ENCODE data around the gene MAPK1. TPM values are rescaled to one million over a fixed set of nuclear protein-coding genes. Genes with fewer than 3 reads are reported as not detected.
A peak's percentile ranks its signal among the peaks of the same experiment; 100 is the strongest.
"Not testable (repeated sequence)": the region's sequence is repeated elsewhere in the genome, so short reads cannot be mapped to it uniquely, and the experiment has no call there.

The MAPK1 gene
- total RNA-seq, 6 donors from 2014 or later: 50.2 to 180 (median 65.9) TPM

DNA sequence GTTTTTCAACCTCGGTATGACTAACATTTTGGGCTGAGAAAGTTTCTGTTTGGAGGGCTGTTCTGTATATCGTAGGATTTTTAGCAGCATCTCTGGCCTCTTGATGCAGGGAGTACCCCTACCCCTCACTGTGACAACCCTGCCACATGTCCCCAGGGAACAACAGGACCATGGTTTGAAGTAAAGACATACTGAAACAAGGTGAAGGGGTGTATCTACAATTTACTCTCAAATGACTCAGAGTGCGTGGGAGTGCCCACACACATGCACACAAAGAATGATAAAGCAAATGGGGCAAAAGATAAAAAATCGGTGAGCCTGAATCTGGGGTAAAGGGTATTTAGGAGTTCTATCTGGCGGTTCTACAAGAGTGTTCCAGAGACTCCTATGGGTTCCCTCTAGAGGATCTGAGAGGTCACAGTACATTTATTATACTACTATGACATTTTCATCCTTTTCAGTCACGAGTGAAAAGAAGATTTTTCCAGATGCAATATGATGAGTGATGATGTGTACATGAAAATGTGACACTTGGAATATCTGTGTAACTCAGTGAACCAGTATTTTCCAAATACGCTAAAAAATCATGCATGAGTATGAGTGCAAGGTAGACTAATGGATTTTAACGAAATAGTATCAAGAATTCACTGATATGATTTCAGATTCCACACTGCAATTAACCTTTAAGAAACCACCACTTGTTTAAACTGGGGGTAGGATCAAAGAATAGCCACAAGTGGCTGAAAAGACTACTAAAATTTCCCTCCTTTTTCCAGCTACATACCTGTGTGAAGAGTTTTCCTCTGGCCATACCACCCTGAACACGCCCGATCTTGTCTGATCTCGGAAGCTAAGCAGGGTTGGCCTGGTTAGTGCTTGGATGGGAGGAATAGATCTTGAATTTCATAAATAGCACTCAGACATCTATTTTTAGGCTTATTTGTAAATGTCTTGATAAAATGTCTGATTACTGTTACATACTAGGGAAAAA is 75.5 kb downstream of the MAPK1 start:
- Histone ChIP-seq H3K9me3 (no peaks in the 10 kb centered on the region), H3K27ac (no peak overlapping the region), H3K4me3 (no peak overlapping the region), H3K4me1 (peaks cover 0 to 3% (median 0%) of the 10 kb centered on the region in 4 donors), H3K36me3 (peaks cover 0 to 71% (median 35%) of the 10 kb centered on the region in 4 donors), H3K27me3 (no peaks in the 10 kb centered on the region)
- ATAC-seq (ENCODE audit: low FRiP score in 2 of 2) (no peak), DNase-seq (no peak)
- TF ChIP-seq, protein P1, sequence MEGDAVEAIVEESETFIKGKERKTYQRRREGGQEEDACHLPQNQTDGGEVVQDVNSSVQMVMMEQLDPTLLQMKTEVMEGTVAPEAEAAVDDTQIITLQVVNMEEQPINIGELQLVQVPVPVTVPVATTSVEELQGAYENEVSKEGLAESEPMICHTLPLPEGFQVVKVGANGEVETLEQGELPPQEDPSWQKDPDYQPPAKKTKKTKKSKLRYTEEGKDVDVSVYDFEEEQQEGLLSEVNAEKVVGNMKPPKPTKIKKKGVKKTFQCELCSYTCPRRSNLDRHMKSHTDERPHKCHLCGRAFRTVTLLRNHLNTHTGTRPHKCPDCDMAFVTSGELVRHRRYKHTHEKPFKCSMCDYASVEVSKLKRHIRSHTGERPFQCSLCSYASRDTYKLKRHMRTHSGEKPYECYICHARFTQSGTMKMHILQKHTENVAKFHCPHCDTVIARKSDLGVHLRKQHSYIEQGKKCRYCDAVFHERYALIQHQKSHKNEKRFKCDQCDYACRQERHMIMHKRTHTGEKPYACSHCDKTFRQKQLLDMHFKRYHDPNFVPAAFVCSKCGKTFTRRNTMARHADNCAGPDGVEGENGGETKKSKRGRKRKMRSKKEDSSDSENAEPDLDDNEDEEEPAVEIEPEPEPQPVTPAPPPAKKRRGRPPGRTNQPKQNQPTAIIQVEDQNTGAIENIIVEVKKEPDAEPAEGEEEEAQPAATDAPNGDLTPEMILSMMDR (IDR thresholded peaks at IDR 0.05): no peak
- TF ChIP-seq POLR2A (IDR thresholded peaks at IDR 0.05) (no peak), EP300 (IDR thresholded peaks at IDR 0.05) (no peak), POLR2AphosphoS5 (IDR thresholded peaks at IDR 0.05) (no peak)
- WGBS, 2 donors: 83 to 90% methylated on average over 11 of the region's 11 CpGs

DNA sequence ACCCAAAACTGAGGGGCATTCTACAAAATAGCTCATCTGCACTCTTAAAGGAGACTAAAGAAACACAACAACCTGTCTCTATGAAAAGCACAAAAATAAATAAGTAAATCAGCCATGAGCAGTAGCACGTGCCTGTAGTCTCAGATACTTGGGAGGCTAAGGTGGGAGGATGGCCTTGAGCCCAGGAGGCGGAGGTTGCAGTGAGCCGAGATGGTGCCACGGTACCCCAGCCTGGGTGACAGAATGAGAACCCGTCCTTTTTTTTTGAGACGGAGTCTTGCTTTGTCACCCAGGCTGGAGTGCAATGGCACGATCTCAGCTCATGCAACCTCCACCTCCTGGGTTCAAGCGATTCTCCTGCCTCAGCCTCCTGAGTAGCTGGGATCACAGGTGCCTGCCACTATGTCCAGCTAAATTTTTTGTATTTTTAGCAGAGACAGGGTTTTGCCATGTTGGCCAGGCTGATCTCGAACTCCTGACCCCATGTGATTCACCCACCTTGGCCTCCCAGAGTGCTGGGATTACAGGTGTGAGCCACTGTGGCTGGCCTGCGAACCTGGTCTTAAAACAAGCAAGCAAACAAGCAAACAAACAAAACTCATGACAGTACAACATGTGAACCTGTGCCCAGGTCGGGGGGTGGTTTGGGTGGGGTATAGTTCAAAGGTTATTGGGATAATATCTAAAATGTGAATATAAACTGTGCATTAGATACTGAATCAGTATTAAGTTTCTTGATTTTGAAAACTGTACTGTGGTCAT is 76.4 kb downstream of the MAPK1 start:
- WGBS, 2 donors: 97% methylated on average over 11 of the region's 11 CpGs
- not testable (repeated sequence) for H3K4me3 ChIP-seq; H3K27ac ChIP-seq; H3K9me3 ChIP-seq; H3K4me1 ChIP-seq; DNase-seq; H3K27me3 ChIP-seq; ATAC-seq (ENCODE audit: low FRiP score in 2 of 2)
- H3K36me3 ChIP-seq: peaks cover 0 to 68% (median 35%) of the 10 kb centered on the region in 4 donors

DNA sequence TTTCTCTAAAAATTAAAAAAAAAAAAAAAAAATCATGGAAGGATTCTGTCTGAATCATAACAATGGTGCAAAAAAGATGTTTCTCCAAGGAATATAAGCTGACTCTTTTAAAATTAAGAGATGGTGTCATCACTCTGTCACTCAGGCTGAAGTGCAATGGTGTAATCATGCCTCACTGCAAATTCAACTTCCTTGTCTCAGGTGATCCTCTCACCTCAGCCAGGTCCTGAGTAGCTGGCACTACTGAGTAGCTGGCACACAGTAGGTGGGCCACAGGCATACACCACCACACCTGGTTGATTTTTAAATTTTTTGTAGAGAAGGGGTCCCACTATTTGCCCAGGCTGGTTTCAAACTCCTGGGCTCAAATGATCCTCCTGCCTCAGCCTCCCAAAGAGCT is 77.1 kb downstream of the MAPK1 start:
- Histone ChIP-seq H3K27me3 (no peaks in the 10 kb centered on the region), H3K36me3 (peaks cover 0 to 69% (median 36%) of the 10 kb centered on the region in 4 donors), H3K4me1 (peaks cover 0 to 3% (median 0%) of the 10 kb centered on the region in 4 donors), H3K4me3 (no peak overlapping the region), H3K9me3 (no peaks in the 10 kb centered on the region), H3K27ac (no peak overlapping the region)
- DNase-seq (no peak), ATAC-seq (ENCODE audit: low FRiP score in 2 of 2) (peak in 1 of 2 donors; percentile 65)
- TF ChIP-seq POLR2A (IDR thresholded peaks at IDR 0.05): no peak
- TF ChIP-seq, protein P1 (IDR thresholded peaks at IDR 0.05): no peak
- TF ChIP-seq EP300 (IDR thresholded peaks at IDR 0.05): no peak
- no peak for TF ChIP-seq POLR2AphosphoS5 (IDR thresholded peaks at IDR 0.05)

DNA sequence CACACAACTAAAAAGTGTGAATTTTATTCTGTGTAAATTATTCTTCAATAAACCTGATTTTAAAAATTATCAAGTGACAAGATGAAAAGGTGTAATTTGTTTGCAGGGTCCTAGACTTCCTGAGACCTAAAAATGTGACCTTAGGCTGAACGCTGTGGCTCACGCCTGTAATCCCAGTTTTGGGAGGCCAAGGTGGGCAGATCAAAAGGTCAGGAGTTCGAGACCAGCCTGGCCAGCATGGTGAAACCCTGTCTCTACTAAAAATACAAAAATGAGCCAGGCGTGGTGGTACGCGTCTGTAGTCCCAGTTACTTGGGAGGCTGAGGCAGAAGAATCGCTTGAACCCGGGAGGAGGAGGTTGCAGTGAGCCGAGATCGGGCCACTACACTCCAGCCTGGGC is 79.9 kb downstream of the MAPK1 start:
- DNase-seq; H3K9me3 ChIP-seq; H3K4me3 ChIP-seq; H3K27ac ChIP-seq; ATAC-seq (ENCODE audit: low FRiP score in 2 of 2); H3K27me3 ChIP-seq; H3K4me1 ChIP-seq: not testable (repeated sequence)
- H3K36me3 ChIP-seq: peaks cover 7 to 74% (median 38%) of the 10 kb centered on the region in 4 donors
- WGBS, 2 donors: 94 to 95% methylated on average over 10 of the region's 10 CpGs

DNA sequence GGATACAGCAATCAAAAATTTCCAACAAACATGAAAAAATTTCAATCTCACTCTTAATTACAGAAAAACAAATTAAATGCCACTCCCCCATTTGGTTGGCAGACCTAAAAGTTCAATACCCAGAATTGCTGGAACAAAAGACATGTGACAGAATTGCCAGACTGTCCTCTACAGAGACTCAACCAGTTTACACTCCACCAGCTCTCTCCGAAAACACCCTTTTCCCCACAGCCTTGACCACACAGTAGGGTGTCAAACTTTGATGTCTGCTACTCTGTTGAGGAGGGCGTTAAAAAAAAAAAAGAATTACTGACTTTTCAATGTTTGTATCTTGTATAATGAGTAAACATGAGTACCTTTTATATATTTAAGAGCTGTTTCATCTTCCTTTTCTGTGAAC is 87.2 kb downstream of the MAPK1 start:
- no peak overlapping the region for H3K27ac ChIP-seq
- peaks cover 7 to 54% (median 11%) of the 10 kb centered on the region in 4 donors for H3K36me3 ChIP-seq
- DNase-seq (no peak), ATAC-seq (ENCODE audit: low FRiP score in 2 of 2) (no peak)
- no peak overlapping the region for H3K4me3 ChIP-seq
- WGBS, 2 donors: 85 to 96% methylated on average over 2 of the region's 2 CpGs
- no peaks in the 10 kb centered on the region for H3K27me3 ChIP-seq
- TF ChIP-seq EP300 (IDR thresholded peaks at IDR 0.05) (no peak), POLR2AphosphoS5 (IDR thresholded peaks at IDR 0.05) (no peak), POLR2A (IDR thresholded peaks at IDR 0.05) (no peak)
- TF ChIP-seq, protein P1 (IDR thresholded peaks at IDR 0.05): no peak
- H3K4me1 ChIP-seq: no peaks in the 10 kb centered on the region
- no peaks in the 10 kb centered on the region for H3K9me3 ChIP-seq

Measured in upper lobe of left lung (tissue), 6 donors.